Activated T-helper 1 cell treated with anti-CD3 and anti-CD28 coated beads, Interleukin-2, amount 50 U/mL, for 16 hours (primary cell): Measurements from ENCODE around the gene LRRC27.

ENCODE experiments used
- DNase-seq, 2 donors: peaks; one replicate each; pipeline ENCODE4 v3.0.0-alpha.2; 2020; ENCODE audit warnings: low read depth in 1 of 2, low spot score in 1 of 2

LRRC27 gene

DNA sequence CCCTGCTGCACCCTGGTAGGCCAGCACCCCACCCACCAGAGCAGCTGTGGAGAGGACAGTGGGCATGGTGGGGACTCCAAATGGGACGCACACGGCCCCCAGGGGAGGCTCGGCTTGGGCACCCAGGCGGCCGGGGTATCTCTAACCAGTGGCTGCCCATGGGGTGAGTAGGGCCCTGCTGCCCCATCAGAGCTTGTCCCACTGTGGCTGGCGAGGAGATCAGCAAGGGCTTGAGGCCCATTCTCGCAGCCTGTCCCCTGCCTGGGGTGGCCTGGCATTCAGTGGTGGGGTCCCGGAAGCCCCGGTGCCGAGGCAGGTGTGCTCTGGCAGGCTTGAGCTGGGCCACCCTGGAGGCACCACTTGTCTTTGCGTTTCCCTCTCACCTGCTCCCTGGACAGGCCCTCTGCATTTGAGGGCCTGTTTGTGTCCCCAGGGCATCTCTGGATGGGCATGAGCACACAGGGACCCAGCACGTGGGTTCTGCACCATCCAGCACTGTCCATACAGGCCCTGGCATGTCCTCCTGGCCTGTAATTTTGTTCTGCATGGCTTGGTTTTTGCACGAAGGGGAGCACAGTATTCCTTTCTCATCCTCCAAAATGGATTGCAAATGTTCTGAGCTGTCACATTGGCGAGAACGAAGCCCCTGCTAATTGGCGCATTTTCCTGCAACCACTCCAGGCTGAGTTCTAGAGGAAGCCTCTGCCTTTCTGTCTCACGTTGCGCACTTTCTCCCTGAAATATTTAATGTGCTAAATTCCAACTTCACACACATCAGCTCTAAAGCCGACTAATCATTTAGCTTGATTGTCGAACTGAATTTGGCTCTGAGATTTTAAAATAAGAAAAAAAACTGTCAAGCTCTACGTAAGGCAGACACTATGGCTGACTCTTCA lies 92.2 kb downstream of the LRRC27 start:
- no peak for DNase-seq

DNA sequence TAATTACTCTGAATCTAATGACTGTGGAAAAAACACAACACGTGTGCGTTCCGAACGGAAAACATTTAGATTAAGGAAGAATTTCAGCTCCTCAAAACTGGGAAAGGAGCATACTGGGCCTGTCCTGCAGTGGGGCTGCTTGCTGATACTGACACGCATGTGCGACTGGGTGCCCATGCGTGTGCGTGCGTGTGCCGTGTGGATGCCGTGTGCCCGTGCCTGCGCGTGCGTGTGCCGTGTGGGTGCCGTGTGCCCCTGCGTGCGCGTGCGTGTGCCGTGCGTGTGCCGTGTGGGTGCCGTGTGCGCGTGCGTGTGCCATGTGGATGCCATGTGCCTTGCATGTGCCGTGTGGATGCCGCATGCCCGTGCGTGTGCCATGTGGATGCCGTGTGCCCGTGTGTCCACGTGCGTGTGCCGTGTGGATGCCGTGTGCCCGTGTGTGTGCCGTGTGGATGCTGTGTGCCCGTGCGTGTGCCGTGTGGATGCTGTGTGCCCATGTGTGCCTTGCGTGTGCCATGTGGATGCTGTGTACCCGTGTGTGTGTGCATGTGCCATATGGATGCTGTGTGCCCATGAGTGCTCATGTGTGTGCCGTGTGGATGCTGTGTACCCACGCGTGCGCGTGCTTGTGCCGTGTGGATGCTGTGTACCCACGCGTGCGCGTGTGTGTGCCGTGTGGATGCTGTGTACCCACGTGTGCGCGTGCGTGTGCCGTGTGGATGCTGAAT lies 93.2 kb downstream of the LRRC27 start:
- DNase-seq, result no peak

DNA sequence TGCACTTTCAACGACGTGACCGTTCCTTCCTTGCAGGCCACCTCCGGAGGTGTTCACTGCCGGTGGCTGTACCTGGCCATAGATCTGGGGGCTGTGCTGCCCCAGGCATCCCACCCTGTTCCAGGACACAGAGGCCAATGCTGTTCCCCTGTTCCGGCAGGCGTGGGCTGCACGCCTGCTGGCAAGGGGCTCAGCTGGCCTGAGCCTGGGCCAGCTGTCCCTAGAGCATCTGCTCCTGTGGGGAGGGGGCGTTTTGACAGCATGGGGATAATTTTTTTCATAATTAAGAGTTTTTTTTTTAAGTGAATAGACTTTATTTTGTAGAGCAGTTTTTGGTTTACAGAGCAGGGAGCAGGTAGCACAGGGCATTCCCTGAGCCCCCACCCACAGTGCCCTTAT lies 93.8 kb downstream of the LRRC27 start:
- no peak for DNase-seq

DNA sequence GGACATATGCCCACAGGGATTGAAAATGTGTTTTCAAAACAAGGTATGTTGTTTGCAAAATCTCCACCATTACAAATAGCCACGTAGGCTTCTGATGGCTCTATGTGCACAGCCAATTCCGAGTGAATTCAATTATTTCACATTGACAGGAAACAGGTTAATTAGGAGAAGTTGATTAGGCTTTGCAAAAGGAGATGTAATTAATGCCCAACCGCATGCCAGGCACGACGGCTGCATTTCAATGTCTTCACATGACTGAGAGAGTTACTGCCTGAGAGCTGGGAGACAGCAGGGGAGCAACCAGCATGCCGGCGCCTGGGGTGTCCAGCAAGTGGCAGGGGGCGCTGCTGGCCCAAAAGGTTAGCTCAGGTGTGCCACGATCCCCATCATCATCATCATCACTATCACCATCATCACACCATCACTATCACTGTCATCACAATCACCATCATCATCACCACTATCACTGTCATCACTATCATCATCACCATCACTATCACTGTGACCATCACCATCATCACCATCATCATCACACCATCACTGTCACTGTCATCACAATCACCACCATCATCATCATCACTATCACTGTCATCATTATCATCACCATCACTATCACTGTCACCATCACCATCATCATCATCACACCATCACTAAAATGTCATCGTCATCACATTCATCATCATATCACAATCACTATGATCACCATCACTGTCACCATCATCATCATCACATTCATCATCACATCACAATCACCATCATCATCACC lies 95.2 kb downstream of the LRRC27 start:
- DNase-seq, result no peak

DNA sequence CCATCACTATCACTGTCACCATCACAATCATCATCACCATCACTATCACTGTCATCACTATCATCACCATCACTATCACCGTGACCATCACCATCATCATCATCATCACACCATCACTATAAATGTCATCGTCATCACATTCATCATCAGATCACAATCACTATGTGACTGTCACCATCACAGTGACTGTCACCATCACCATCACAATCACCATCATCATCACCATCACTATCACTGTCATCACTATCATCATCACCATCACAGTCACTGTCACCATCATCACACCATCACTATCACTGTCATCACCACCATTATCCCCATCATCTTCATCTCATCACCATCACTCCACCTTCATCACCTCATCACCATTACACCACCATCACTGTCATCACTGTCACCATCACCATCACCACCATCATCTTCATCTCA lies 96.0 kb downstream of the LRRC27 start:
- DNase-seq, result no peak

DNA sequence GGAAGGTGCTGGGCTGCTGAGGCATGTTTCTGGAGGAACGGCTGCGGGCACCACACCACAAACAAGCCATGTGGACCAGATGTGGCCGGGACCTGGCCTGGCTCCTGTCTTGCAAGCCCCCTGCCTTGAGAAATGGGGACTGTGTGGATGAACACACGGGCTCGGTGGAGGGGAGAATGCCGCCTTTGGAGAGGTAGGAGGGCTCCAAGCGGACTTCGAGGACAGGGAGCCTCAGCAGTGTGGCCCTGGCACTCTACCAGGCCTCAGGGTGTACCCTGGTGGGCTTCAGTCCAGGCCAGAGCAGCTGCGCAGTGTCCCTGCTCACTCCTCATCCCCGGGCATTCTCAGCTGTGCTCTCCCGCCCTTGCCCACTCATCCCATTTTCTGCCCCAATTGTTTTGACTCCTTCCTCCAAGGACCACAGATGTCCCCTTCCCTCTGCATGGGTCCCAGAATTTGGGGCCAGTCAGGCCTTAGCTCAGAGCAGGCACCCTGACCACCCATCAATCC lies 96.5 kb downstream of the LRRC27 start:
- DNase-seq, result no peak
